NB4 (cell line): ENCODE measurements around the gene USP31.

Experiments
- CTCF ChIP-seq: IDR thresholded peaks from one replicate; pipeline ENCODE4 v1.5.1; 2012; ENCODE audit warnings: low read depth, low read length
- MAX ChIP-seq: IDR thresholded peaks from 2 replicates; pipeline ENCODE4 v1.6.1; 2011; ENCODE audit warnings: low read depth, low read length
- POLR2A ChIP-seq: IDR thresholded peaks from 2 replicates; pipeline ENCODE4 v1.6.1; 2011; ENCODE audit warnings: mild to moderate bottlenecking; ENCODE audit not compliant: insufficient read length; ENCODE audit errors: extremely low read depth

- no peak for TF ChIP-seq POLR2A
- TF ChIP-seq MAX = no peak
- no peak for TF ChIP-seq CTCF
Observed at GRCh38 chr16:23081675-23082119, 67.6 kb downstream of the USP31 start.
